AG04449 (cell line): Measurements from ENCODE around the gene TMEM101.
A peak's percentile ranks its signal among the peaks of the same experiment; 100 is the strongest.

Experiments
- CTCF ChIA-PET: fragments of 350-600 bp; formaldehyde crosslinking; extraction: SDS; loops from one replicate; lab custom pipeline; 2021; ENCODE audit warnings: antibody characterized with exemption; lab: Yijun Ruan, JAX
- POLR2A ChIA-PET: fragments of 400-600, 350-600 bp; formaldehyde crosslinking; extraction: SDS; loops from one replicate; lab custom pipeline; 2020; ENCODE audit warnings: antibody characterized with exemption, inconsistent platforms; lab: Yijun Ruan, JAX
- DNase-seq: peaks from one replicate; pipeline ENCODE4 v3.0.0-alpha.2; 2010; ENCODE audit warnings: low read depth, low spot score
- H3K4me3 ChIP-seq: 2 replicates; pipeline ENCODE4 v1.5.1; 2011; ENCODE audit warnings: low read depth, mild to moderate bottlenecking, control low read depth, low read length
- TF ChIP-seq, protein P1 (sequence below): IDR thresholded peaks from one replicate; pipeline ENCODE4 v1.5.1; 2011; ENCODE audit warnings: mild to moderate bottlenecking, moderate library complexity, low read length, control low read depth, inconsistent platforms; ENCODE audit not compliant: insufficient read depth; ENCODE audit errors: missing control alignments

Gene TMEM101

DNA sequence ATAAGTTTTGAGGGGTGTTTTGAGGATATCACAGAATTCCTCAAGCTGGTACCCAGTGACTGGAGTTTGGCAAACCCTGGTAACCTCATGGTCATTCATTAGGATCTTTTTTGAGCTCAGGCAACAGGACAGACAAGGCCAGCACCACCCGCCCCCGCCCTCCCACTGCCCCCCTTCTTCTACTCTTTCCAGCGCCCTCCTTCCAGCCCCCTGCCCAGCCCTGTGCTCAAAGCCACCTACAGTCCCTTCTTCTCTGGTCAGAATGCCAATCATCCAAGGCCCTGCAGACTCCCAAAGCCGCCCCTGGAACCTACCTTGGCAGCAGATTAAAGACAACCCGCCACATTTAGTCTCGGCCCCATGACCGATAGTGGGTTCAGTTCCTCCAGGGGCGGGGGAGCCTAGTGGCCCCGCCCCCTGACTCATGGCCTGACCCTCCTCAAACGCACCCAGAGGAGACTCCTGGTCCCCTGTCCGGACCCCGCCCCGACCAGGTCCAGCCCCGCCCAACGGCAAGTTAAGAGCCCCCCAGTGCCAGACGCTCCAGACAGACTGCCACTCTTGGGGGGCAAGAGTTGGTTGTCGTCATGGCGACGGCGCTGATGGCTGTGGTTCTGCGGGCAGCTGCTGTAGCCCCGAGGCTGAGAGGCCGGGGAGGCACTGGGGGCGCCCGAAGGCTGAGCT lies 10.5 kb downstream of the TMEM101 start, which contains the start of gene NAGS:
Gene NAGS (plus strand): TSS at position 546 of the 684 bp plus-strand sequence. CDS start 42 bp downstream, at position 588.
- peak within 1 kb of the TSS; percentile 10 for H3K4me3 ChIP-seq
- no peak for DNase-seq
- TF ChIP-seq, protein P1, sequence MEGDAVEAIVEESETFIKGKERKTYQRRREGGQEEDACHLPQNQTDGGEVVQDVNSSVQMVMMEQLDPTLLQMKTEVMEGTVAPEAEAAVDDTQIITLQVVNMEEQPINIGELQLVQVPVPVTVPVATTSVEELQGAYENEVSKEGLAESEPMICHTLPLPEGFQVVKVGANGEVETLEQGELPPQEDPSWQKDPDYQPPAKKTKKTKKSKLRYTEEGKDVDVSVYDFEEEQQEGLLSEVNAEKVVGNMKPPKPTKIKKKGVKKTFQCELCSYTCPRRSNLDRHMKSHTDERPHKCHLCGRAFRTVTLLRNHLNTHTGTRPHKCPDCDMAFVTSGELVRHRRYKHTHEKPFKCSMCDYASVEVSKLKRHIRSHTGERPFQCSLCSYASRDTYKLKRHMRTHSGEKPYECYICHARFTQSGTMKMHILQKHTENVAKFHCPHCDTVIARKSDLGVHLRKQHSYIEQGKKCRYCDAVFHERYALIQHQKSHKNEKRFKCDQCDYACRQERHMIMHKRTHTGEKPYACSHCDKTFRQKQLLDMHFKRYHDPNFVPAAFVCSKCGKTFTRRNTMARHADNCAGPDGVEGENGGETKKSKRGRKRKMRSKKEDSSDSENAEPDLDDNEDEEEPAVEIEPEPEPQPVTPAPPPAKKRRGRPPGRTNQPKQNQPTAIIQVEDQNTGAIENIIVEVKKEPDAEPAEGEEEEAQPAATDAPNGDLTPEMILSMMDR, result no peak
- POLR2A ChIA-PET, result no interaction called here
- CTCF ChIA-PET, result interaction anchor here (12.4 kb wide), 1 partner anchor 61 kb away, joined by 320 read pairs; the partner anchor contains the start of gene PPY

GRCh38 chr17:44002141-44002848 lies 12.5 kb downstream of the TMEM101 start:
- ChIA-PET POLR2A (no interaction called here), CTCF (interaction anchor here (0.9 to 12.4 kb wide), 8 partner anchors 9 to 156 kb away, joined by 3 to 320 read pairs (median 4); partner anchors contain the start of genes CD300LG and PPY)
- peak; percentile 42 for DNase-seq
- no peak overlapping the region for H3K4me3 ChIP-seq
- TF ChIP-seq, protein P1, result no peak

GRCh38 chr17:44001461-44001920 lies 13.3 kb downstream of the TMEM101 start:
- POLR2A ChIA-PET, result no interaction called here
- DNase-seq, result no peak
- TF ChIP-seq, protein P1, result no peak
- CTCF ChIA-PET, result interaction anchor here (1.3 to 12.4 kb wide), 6 partner anchors 10 to 155 kb away, joined by 3 to 320 read pairs (median 36); partner anchors contain the start of genes CD300LG, MPP2 and PPY
- no peak overlapping the region for H3K4me3 ChIP-seq

DNA sequence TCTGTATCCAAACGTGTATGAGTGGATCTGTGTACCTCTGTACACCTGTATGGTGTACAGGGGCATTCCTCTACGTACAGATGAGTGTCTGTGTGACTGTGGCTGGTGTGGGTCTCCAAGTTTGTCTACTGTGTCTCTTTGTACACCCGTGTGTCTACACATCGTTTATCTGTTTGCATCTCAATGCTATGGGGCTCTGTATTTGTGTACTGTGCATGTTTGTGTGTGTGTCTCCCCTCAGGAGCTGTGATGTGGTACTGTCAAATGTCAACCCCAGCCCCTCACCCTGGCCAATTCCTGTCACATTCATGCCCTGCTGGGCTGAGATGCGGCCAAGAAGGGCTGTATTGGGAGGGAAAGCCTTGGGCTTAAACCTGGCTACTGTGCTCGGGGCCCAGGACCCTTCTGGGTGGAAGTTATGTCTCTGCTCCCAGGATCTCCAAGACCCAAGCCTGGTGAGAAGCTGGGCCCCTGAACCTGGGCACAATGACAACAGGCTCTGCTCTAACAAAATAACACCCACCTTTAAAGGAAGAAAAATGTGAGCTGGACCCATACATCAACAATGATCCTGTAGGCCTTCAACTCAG lies 13.8 kb downstream of the TMEM101 start:
- no peak for DNase-seq
- POLR2A ChIA-PET, result no interaction called here
- CTCF ChIA-PET, result interaction anchor here (2.0 to 12.4 kb wide), 4 partner anchors 11 to 122 kb away, joined by 6 to 320 read pairs (median 82); partner anchors contain the start of genes MPP2 and PPY
- H3K4me3 ChIP-seq, result no peak overlapping the region
- TF ChIP-seq, protein P1, result no peak

DNA sequence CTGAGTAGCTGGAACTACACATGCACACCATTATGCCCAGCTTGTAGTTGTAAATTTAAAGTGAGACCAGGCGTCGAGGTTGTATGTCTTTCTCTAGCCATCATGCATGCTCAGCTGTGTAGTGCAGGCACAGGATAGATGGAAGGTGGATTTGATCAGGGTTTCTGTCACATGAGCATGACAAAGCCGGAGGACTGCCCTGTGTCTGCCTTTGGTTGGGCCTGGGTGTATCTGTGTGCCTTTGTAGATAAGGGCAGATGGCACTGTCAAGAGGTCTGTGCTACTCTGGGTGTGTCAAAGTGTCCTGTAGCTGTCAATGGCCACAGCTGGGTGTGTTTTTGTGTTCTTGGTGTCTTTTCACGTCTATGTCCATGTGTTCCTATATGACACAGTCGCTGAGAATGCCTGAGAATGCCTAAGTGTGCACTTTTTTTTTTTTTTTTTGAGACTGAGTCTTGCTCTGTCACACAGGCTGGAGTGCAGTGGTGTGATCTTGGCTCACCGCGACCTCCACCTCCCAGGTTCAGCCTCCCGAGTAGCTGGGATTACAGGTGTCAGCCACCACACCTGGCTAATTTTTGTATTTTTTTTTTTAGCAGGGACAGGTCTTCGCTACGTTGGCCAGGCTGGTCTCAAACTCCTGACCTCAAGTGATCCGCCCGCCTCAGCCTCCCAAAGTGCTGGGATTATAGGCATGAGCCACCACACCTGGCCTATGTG lies 14.5 kb downstream of the TMEM101 start:
- POLR2A ChIA-PET, result no interaction called here
- no peak for DNase-seq

More for the DNA sequence above, 14.5 kb downstream of the TMEM101 start:
- TF ChIP-seq, protein P1, result no peak
- CTCF ChIA-PET, result interaction anchor here (0.6 to 12.4 kb wide), 5 partner anchors 8 to 122 kb away, joined by 3 to 320 read pairs (median 66); partner anchors contain the start of genes MPP2 and PPY
- no peak overlapping the region for H3K4me3 ChIP-seq
